H1 (cell line): ENCODE data around the gene RAP1B. TPM values are rescaled to one million over a fixed set of nuclear protein-coding genes. Genes with fewer than 3 reads are reported as not detected.

Source experiments
- CTCF ChIA-PET: fragments of 300-600 bp; sonication (Branson Sonifier 250); formaldehyde crosslinking; loops from one replicate; lab custom pipeline; 2021; ENCODE audit not compliant: partially characterized antibody; lab: Charles Lee
- POLR2A ChIA-PET: fragments of 300-600 bp; sonication (Branson Sonifier 250); formaldehyde crosslinking; loops from one replicate; lab custom pipeline; 2021; ENCODE audit warnings: inconsistent platforms; ENCODE audit not compliant: partially characterized antibody; lab: Charles Lee
- DNase-seq, 2 experiments: peaks; one replicate each; pipeline versions ENCODE4 v3.0.0 to v3.0.0-alpha.2; 2010 to 2022; ENCODE audit warnings: low spot score in 2 of 2, low read depth in 1 of 2, mixed read lengths in 1 of 2
- FAIRE-seq: peaks from 2 replicates; lab custom pipeline; 2011; peaks lifted over from hg19 to GRCh38; lab: Jason Lieb, UNC
- H2AFZ ChIP-seq: 2 replicates; pipeline ENCODE4 v1.8.1; 2012; ENCODE audit warnings: low read length, inconsistent platforms
- H2AK5ac ChIP-seq: 2 replicates; pipeline ENCODE4 v1.6.1; 2013; ENCODE audit warnings: low read depth, low read length
- H2BK120ac ChIP-seq: replicated peaks from 2 replicates; pipeline ENCODE3; 2013; ENCODE audit warnings: low read depth, low read length, inconsistent platforms
- H2BK12ac ChIP-seq: 2 replicates; pipeline ENCODE4 v1.6.1; 2013; ENCODE audit warnings: low read depth, low read length
- H2BK15ac ChIP-seq: 2 replicates; pipeline ENCODE4 v1.6.1; 2013; ENCODE audit warnings: low read length
- H2BK20ac ChIP-seq: 2 replicates; pipeline ENCODE4 v1.6.1; 2013; ENCODE audit warnings: low read length
- H2BK5ac ChIP-seq: 2 replicates; pipeline ENCODE4 v1.6.1; 2013; ENCODE audit warnings: low read depth, low read length
- H3K14ac ChIP-seq: 2 replicates; pipeline ENCODE4 v1.6.1; 2013; ENCODE audit warnings: inconsistent platforms; ENCODE audit not compliant: insufficient read length
- H3K18ac ChIP-seq: 2 replicates; pipeline ENCODE4 v1.6.1; 2013; ENCODE audit warnings: low read length; ENCODE audit errors: extremely low read depth
- H3K23ac ChIP-seq: 2 replicates; pipeline ENCODE4 v1.6.1; 2013; ENCODE audit warnings: inconsistent platforms; ENCODE audit not compliant: insufficient read length
- H3K23me2 ChIP-seq: 2 replicates; pipeline ENCODE4 v1.6.1; 2013; ENCODE audit warnings: low read depth, low read length
- H3K27ac ChIP-seq: 2 replicates; pipeline ENCODE4 v1.6.1; 2011; ENCODE audit warnings: low read depth, low read length, inconsistent platforms
- H3K27me3 ChIP-seq, 4 experiments: replicated peaks in 1 of 4; 1 replicate in 1 of 4; 2 replicates in 3 of 4; pipeline versions ENCODE4 v1.6.1 to v1.8.1; 2011 to 2013; ENCODE audit warnings: low read length in 3 of 4, mild to moderate bottlenecking in 3 of 4, inconsistent platforms in 2 of 4, mixed read lengths in 2 of 4, moderate library complexity in 1 of 4; ENCODE audit not compliant: control insufficient read depth in 3 of 4, insufficient read depth in 3 of 4; ENCODE audit errors: extremely low read depth in 1 of 4
- H3K36me3 ChIP-seq, 4 experiments: 2 replicates each; pipeline versions ENCODE4 v1.6.1 to v1.8.1; 2011 to 2013; ENCODE audit warnings: mild to moderate bottlenecking in 4 of 4, low read length in 3 of 4, moderate library complexity in 2 of 4, control low read depth in 1 of 4, inconsistent platforms in 1 of 4; ENCODE audit not compliant: insufficient read depth in 4 of 4, control insufficient read depth in 2 of 4
- H3K4ac ChIP-seq: replicated peaks from 2 replicates; pipeline ENCODE3; 2013; ENCODE audit warnings: low read length, low read depth, mixed read lengths, inconsistent platforms; ENCODE audit not compliant: insufficient read length
- H3K4me1 ChIP-seq, 4 experiments: replicated peaks in 1 of 4; 1 replicate in 1 of 4; 2 replicates in 3 of 4; pipeline versions ENCODE4 v1.6.1 to v1.8.1; 2011 to 2013; ENCODE audit warnings: low read length in 3 of 4, inconsistent platforms in 2 of 4, mixed read lengths in 1 of 4; ENCODE audit not compliant: insufficient read depth in 4 of 4, control insufficient read depth in 3 of 4
- H3K4me2 ChIP-seq, 2 experiments: 2 replicates each; pipeline versions ENCODE4 v1.6.1 to v1.8.1; 2011 to 2013; ENCODE audit warnings: low read depth in 2 of 2, low read length in 2 of 2, control low read depth in 1 of 2, inconsistent platforms in 1 of 2, mild to moderate bottlenecking in 1 of 2; ENCODE audit not compliant: insufficient read depth in 1 of 2
- H3K4me3 ChIP-seq, 4 experiments: fragments of 200-600, 300-600 bp in 1 of 4; sonication (generic), shearing (Covaris generic), sonication (Bioruptor Twin) in 1 of 4; 2 replicates each; pipeline versions ENCODE4 v1.5.1 to v1.8.1; 2011 to 2016; ENCODE audit warnings: low read length in 4 of 4, low read depth in 3 of 4, control low read depth in 2 of 4, inconsistent platforms in 2 of 4, mild to moderate bottlenecking in 2 of 4, mixed read lengths in 1 of 4, moderate library complexity in 1 of 4; ENCODE audit not compliant: insufficient read depth in 2 of 4; ENCODE audit errors: extremely low read depth in 1 of 4
- H3K56ac ChIP-seq: replicated peaks from 2 replicates; pipeline ENCODE3; 2013; ENCODE audit warnings: low read depth, mild to moderate bottlenecking, mixed read lengths, low read length, inconsistent platforms; ENCODE audit not compliant: insufficient read length
- H3K79me1 ChIP-seq: 2 replicates; pipeline ENCODE4 v1.6.1; 2013; ENCODE audit warnings: low read depth, low read length, control low read depth
- H3K79me2 ChIP-seq, 2 experiments: 2 replicates each; pipeline versions ENCODE4 v1.6.1 to v1.8.1; 2012 to 2013; ENCODE audit warnings: low read length in 2 of 2, mild to moderate bottlenecking in 2 of 2, inconsistent platforms in 1 of 2; ENCODE audit not compliant: insufficient read depth in 2 of 2, control insufficient read depth in 1 of 2
- H3K9ac ChIP-seq, 4 experiments: replicated peaks in 1 of 4; 1 replicate in 1 of 4; 2 replicates in 3 of 4; pipeline versions ENCODE4 v1.6.1 to v1.8.1; 2011 to 2013; ENCODE audit warnings: low read depth in 3 of 4, low read length in 3 of 4, control low read depth in 2 of 4, mild to moderate bottlenecking in 2 of 4, moderate library complexity in 2 of 4, inconsistent platforms in 1 of 4; ENCODE audit errors: extremely low read depth in 1 of 4
- H3K9me3 ChIP-seq, 2 experiments: 2 replicates each; pipeline versions ENCODE4 v1.6.1 to v1.8.1; 2012 to 2013; ENCODE audit warnings: mild to moderate bottlenecking in 2 of 2, moderate library complexity in 2 of 2, control low read depth in 1 of 2, inconsistent platforms in 1 of 2, low read depth in 1 of 2, low read length in 1 of 2, mixed read lengths in 1 of 2; ENCODE audit not compliant: insufficient read depth in 2 of 2
- H4K20me1 ChIP-seq, 2 experiments: replicated peaks in 1 of 2; 2 replicates each; pipeline versions ENCODE3 to v1.8.1; 2011 to 2013; ENCODE audit warnings: inconsistent platforms in 2 of 2, low read length in 2 of 2, mild to moderate bottlenecking in 1 of 2; ENCODE audit not compliant: insufficient read depth in 2 of 2, control insufficient read depth in 1 of 2
- H4K5ac ChIP-seq: 2 replicates; pipeline ENCODE4 v1.6.1; 2013; ENCODE audit warnings: low read length, low read depth, mixed read lengths, inconsistent platforms; ENCODE audit not compliant: insufficient read length
- H4K8ac ChIP-seq: 2 replicates; pipeline ENCODE4 v1.8.0; 2013; ENCODE audit warnings: mild to moderate bottlenecking, moderate library complexity, low read length, inconsistent platforms; ENCODE audit not compliant: insufficient read depth; ENCODE audit errors: extremely low read depth
- H4K91ac ChIP-seq: replicated peaks from 2 replicates; pipeline ENCODE3; 2013; ENCODE audit warnings: low read length, mixed read lengths, inconsistent platforms; ENCODE audit not compliant: insufficient read length
- ASH2L ChIP-seq: fragments of 200-600, 300-600 bp; sonication (generic); IDR thresholded peaks from one replicate; pipeline ENCODE4 v1.7.1; 2017; ENCODE audit warnings: low read length
- EGR1 ChIP-seq: IDR thresholded peaks from 2 replicates; pipeline ENCODE4 v1.6.1; 2011; ENCODE audit warnings: low read depth, low read length, borderline replicate concordance
- EZH2 ChIP-seq: fragments of 200-600 bp; sonication (generic); IDR thresholded peaks from 2 replicates; pipeline ENCODE4 v1.7.1; 2012; ENCODE audit warnings: low read depth, mild to moderate bottlenecking, moderate library complexity, low read length, inconsistent platforms; ENCODE audit not compliant: severe bottlenecking
- GTF2F1 ChIP-seq: IDR thresholded peaks from 2 replicates; pipeline ENCODE4 v1.6.1; 2012; ENCODE audit warnings: low read depth, low read length, improper control_type of control experiment, borderline replicate concordance
- POLR2AphosphoS5 ChIP-seq: IDR thresholded peaks from 2 replicates; pipeline ENCODE4 v1.6.1; 2011; ENCODE audit warnings: low read depth, low read length
- POU5F1 ChIP-seq: IDR thresholded peaks from 2 replicates; pipeline ENCODE4 v1.6.1; 2011; ENCODE audit warnings: low read depth, mild to moderate bottlenecking, low read length, moderate library complexity
- SP1 ChIP-seq: IDR thresholded peaks from 2 replicates; pipeline ENCODE4 v1.6.1; 2011; ENCODE audit warnings: low read depth, low read length
- ZNF274 ChIP-seq: IDR thresholded peaks from 2 replicates; pipeline ENCODE4 v1.7.0; 2012; ENCODE audit warnings: low read length, borderline replicate concordance; ENCODE audit errors: extremely low read depth
- polyA plus RNA-seq, 7 experiments: library from polyadenylated mRNA; depleted of rRNA in 3 of 7; stranded (reverse) in 5 of 7; unstranded in 2 of 7; fragments of >200 nt in 5 of 7; fragments of 200-250 nt in 2 of 7; gene quantifications; 1 replicate in 5 of 7; 2 replicates in 1 of 7; 4 replicates in 1 of 7; pipeline versions ENCODE4 v1.2.1 to v1.2.3, GENCODE V29; 2011 to 2013; ENCODE audit warnings: missing spikeins in 2 of 7, mixed read lengths in 2 of 7
- total RNA-seq: library from RNA; stranded (reverse); fragmentation: NEBNext Ultra II Directional; extraction: Animal tissue kit (Norgen Biotek cat#: 25700); gene quantifications from 2 replicates; pipeline ENCODE4 v1.2.1, GENCODE V29; 2021

RAP1B gene
- total and polyA plus RNA-seq, 2 of the 8 experiments (the other 6 are each of a cell fraction or from before 2014, with no cell fraction given), result 61.4 to 112 TPM

- Histone ChIP-seq H3K27ac (no peak overlapping the region), H2BK5ac (no peak overlapping the region), H2BK20ac (no peak overlapping the region), H3K4me2 (no peak overlapping the region), H3K79me2 (peaks cover 5 to 92% of the 10 kb centered on the region in 2 experiments), H3K27me3 (no peaks in the 10 kb centered on the region), H3K4me1 (no peaks in the 10 kb centered on the region), H3K18ac (no peak overlapping the region), H2BK15ac (no peak overlapping the region), H3K9ac (no peak overlapping the region), H2BK12ac (no peak overlapping the region), H3K9me3 (peaks cover 0 to 4% of the 10 kb centered on the region in 2 experiments; a peak in 1 of 4 replicates), H3K56ac (no peak overlapping the region), H3K36me3 (peaks cover 0 to 7% (median 3%) of the 10 kb centered on the region in 4 experiments; a peak in 4 of 8 replicates), H3K23me2 (no peaks in the 10 kb centered on the region), H2AFZ (no peak overlapping the region), H3K23ac (no peak overlapping the region), H4K8ac (no peak overlapping the region), H3K79me1 (0 out of 2 replicates have a peak, but pooled peaks cover 3% of the 10 kb centered on the region), H2AK5ac (no peak overlapping the region), H3K4me3 (no peak overlapping the region), H2BK120ac (no peak overlapping the region), H3K4ac (no peak overlapping the region), H4K91ac (no peak overlapping the region), H4K20me1 (peaks cover 2 to 4% of the 10 kb centered on the region in 2 experiments), H3K14ac (no peak overlapping the region)
- POLR2A ChIA-PET, result no interaction called here
- FAIRE-seq, result no peak
- CTCF ChIA-PET, result no interaction called here
- no peak for DNase-seq
- TF ChIP-seq SP1 (no peak), POLR2AphosphoS5 (no peak), ZNF274 (no peak), EGR1 (no peak), GTF2F1 (no peak), POU5F1 (no peak), ASH2L (no peak), EZH2 (no peak)
- TF ChIP-seq, all 59 proteins: peak for 0
- H4K5ac ChIP-seq, result no peak overlapping the region
Observed at GRCh38 chr12:68632486-68632885, 21.8 kb downstream of the RAP1B start.
